Skeletal muscle tissue (tissue), 4 donors: ENCODE data around the gene CADM4. TPM values are rescaled to one million over a fixed set of nuclear protein-coding genes. Genes with fewer than 3 reads are reported as not detected.
"Not testable (repeated sequence)": the region's sequence is repeated elsewhere in the genome, so short reads cannot be mapped to it uniquely, and the experiment has no call there.

Experiments
- H3K27ac ChIP-seq: one replicate; pipeline ENCODE4 v1.7.0; 2013; ENCODE audit warnings: mild to moderate bottlenecking, low read depth, low read length, inconsistent platforms
- H3K27me3 ChIP-seq, 3 donors: one replicate each; pipeline ENCODE4 v1.7.0; 2013; ENCODE audit warnings: low read length in 3 of 3; ENCODE audit not compliant: control insufficient read depth in 3 of 3, insufficient read depth in 3 of 3
- H3K36me3 ChIP-seq, 3 donors: one replicate each; pipeline ENCODE4 v1.7.0; 2013; ENCODE audit warnings: low read length in 3 of 3; ENCODE audit not compliant: control insufficient read depth in 3 of 3, insufficient read depth in 3 of 3
- H3K4me1 ChIP-seq, 3 donors: one replicate each; pipeline ENCODE4 v1.7.0; 2013; ENCODE audit warnings: low read length in 3 of 3, mild to moderate bottlenecking in 3 of 3; ENCODE audit not compliant: control insufficient read depth in 3 of 3, insufficient read depth in 3 of 3
- H3K4me3 ChIP-seq, 3 donors: one replicate each; pipeline ENCODE4 v1.7.0; 2013; ENCODE audit warnings: low read length in 3 of 3
- H3K9ac ChIP-seq, 3 donors: one replicate each; pipeline ENCODE4 v1.7.0; 2013; ENCODE audit warnings: low read length in 3 of 3, mild to moderate bottlenecking in 3 of 3, moderate library complexity in 2 of 3, low read depth in 1 of 3
- H3K9me3 ChIP-seq, 3 donors: one replicate each; pipeline ENCODE4 v1.7.0; 2013; ENCODE audit warnings: low read length in 3 of 3; ENCODE audit not compliant: control insufficient read depth in 3 of 3
- total RNA-seq: library from RNA; depleted of rRNA; stranded (reverse); fragments of >200 nt; gene quantifications from one replicate; pipeline ENCODE4 v1.2.3, GENCODE V29; 2014
- donor health status: Osteomylitis.

The CADM4 gene
- total RNA-seq = 7.8 TPM

GRCh38 chr19:43639519-43640423, at the start of gene CADM4:
Gene CADM4 (minus strand): TSS chr19:43639850. CDS start chr19:43639790, 60 bp downstream.
- Histone ChIP-seq H3K4me3 (peak within 1 kb of the TSS; percentile 63 to 72 (median 67)), H3K27me3 (peaks cover 12 to 29% (median 29%) of the 10 kb centered on the region in 3 donors), H3K27ac (no peak within 1 kb of the TSS), H3K9me3 (no peaks in the 10 kb centered on the region), H3K36me3 (no peaks in the 10 kb centered on the region), H3K9ac (peak within 1 kb of the TSS; percentile 32 to 62 (median 43)), H3K4me1 (peaks cover 7 to 12% (median 9%) of the 10 kb centered on the region in 3 donors)

- Histone ChIP-seq H3K9ac (no peak overlapping the region), H3K9me3 (peaks cover 3 to 17% (median 7%) of the 10 kb centered on the region in 3 donors), H3K4me3 (no peak overlapping the region), H3K4me1 (no peaks in the 10 kb centered on the region), H3K27ac (no peak overlapping the region), H3K27me3 (peaks cover 0 to 3% (median 0%) of the 10 kb centered on the region in 3 donors), H3K36me3 (no peaks in the 10 kb centered on the region)
Measured at GRCh38 chr19:43688059-43688701, 48.5 kb upstream of the CADM4 start.

- peaks cover 0 to 3% (median 0%) of the 10 kb centered on the region in 3 donors for H3K27me3 ChIP-seq
- no peaks in the 10 kb centered on the region for H3K4me1 ChIP-seq
- no peak overlapping the region for H3K9ac ChIP-seq
- H3K36me3 ChIP-seq = no peaks in the 10 kb centered on the region
- no peak overlapping the region for H3K4me3 ChIP-seq
- peaks cover 3 to 17% (median 7%) of the 10 kb centered on the region in 3 donors for H3K9me3 ChIP-seq
- no peak overlapping the region for H3K27ac ChIP-seq
Measured at GRCh38 chr19:43687660-43687997, 48.0 kb upstream of the CADM4 start.

GRCh38 chr19:43684326-43684725, 44.7 kb upstream of the CADM4 start:
- Histone ChIP-seq H3K4me3 (no peak overlapping the region), H3K9me3 (no peaks in the 10 kb centered on the region), H3K4me1 (no peaks in the 10 kb centered on the region), H3K36me3 (no peaks in the 10 kb centered on the region), H3K27me3 (peaks cover 0 to 3% (median 0%) of the 10 kb centered on the region in 3 donors), H3K27ac (no peak overlapping the region), H3K9ac (no peak overlapping the region)

GRCh38 chr19:43683905-43684304, 44.3 kb upstream of the CADM4 start:
- H3K4me1 ChIP-seq = no peaks in the 10 kb centered on the region
- peaks cover 0 to 3% (median 0%) of the 10 kb centered on the region in 3 donors for H3K27me3 ChIP-seq
- no peak overlapping the region for H3K9ac ChIP-seq
- H3K27ac ChIP-seq = no peak overlapping the region
- H3K4me3 ChIP-seq = no peak overlapping the region
- H3K9me3 ChIP-seq = no peaks in the 10 kb centered on the region
- H3K36me3 ChIP-seq = no peaks in the 10 kb centered on the region

GRCh38 chr19:43682824-43683661, 43.4 kb upstream of the CADM4 start:
- Histone ChIP-seq H3K36me3 (no peaks in the 10 kb centered on the region), H3K9ac (no peak overlapping the region), H3K9me3 (no peaks in the 10 kb centered on the region), H3K27me3 (peaks cover 0 to 3% (median 0%) of the 10 kb centered on the region in 3 donors), H3K4me1 (no peaks in the 10 kb centered on the region), H3K27ac (no peak overlapping the region), H3K4me3 (no peak overlapping the region)

- H3K4me3 ChIP-seq, H3K4me1 ChIP-seq, H3K9me3 ChIP-seq, H3K27ac ChIP-seq, H3K27me3 ChIP-seq, H3K9ac ChIP-seq, H3K36me3 ChIP-seq: not testable (repeated sequence)
Measured at GRCh38 chr19:43682269-43682668, 42.6 kb upstream of the CADM4 start.

- Histone ChIP-seq H3K4me1 (no peaks in the 10 kb centered on the region), H3K36me3 (no peaks in the 10 kb centered on the region), H3K27me3 (peaks cover 0 to 2% (median 0%) of the 10 kb centered on the region in 3 donors), H3K9me3 (no peaks in the 10 kb centered on the region), H3K27ac (no peak overlapping the region), H3K4me3 (no peak overlapping the region), H3K9ac (no peak overlapping the region)
Measured at GRCh38 chr19:43681821-43682220, 42.2 kb upstream of the CADM4 start.

- no peaks in the 10 kb centered on the region for H3K36me3 ChIP-seq
- H3K27me3 ChIP-seq = peaks cover 0 to 4% (median 0%) of the 10 kb centered on the region in 3 donors
- H3K4me1 ChIP-seq = no peaks in the 10 kb centered on the region
- no peak overlapping the region for H3K9ac ChIP-seq
- no peaks in the 10 kb centered on the region for H3K9me3 ChIP-seq
- no peak overlapping the region for H3K27ac ChIP-seq
- H3K4me3 ChIP-seq = no peak overlapping the region
Measured at GRCh38 chr19:43678512-43679261, 39.0 kb upstream of the CADM4 start.
